ENCODE data around the gene MICU2. TPM values are rescaled to one million over a fixed set of nuclear protein-coding genes. Genes with fewer than 3 reads are reported as not detected.

Gene MICU2
- total and polyA plus RNA-seq, 2 experiments from 2014 or later = 51.0 to 122 TPM

DNA sequence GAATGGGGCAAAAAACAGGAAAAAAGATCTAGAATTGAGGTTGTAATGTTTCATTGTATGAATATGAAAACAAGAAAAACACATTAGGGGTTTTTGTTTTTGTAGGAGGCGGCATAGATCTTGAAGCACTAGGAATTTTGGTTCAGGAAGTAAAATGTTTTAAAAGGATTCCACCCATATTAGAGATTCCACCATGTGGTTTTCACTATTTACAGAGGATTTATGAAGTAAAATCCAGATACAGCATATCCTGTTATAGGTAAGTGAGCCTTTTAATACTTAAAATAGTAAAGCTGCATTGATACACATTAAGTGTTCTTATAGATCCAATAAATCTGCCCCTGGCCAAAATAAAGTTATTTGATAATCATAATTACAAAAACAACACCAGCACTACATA is 61.4 kb downstream of the MICU2 start:
- ATAC-seq (no peak), DNase-seq (ENCODE audit: low spot score) (no peak)
- Mint-ChIP-seq H3K4me1 (peaks cover 3% of the 10 kb centered on the region; the same call in 2 of the 3 replicates), H3K27me3 (ENCODE audit: insufficient read depth, low read depth, poor library complexity) (peaks cover 4% of the 10 kb centered on the region), H3K27ac (peak overlapping the region; percentile 33; the same call in 1 of the 2 replicates), H3K9me3 (no peaks in the 10 kb centered on the region), H3K36me3 (ENCODE audit: low read depth) (peaks cover 12% of the 10 kb centered on the region; the same call in 2 of the 3 replicates), H3K4me3 (no peak overlapping the region)
- H3K4me2 ChIP-seq = no peak overlapping the region
- H2AFZ ChIP-seq = no peak overlapping the region
- peaks cover 5% of the 10 kb centered on the region; the same call in 1 of the 2 replicates for H4K20me1 ChIP-seq (replicated peaks; ENCODE audit: insufficient read depth)
- no peaks in the 10 kb centered on the region for H3K4me1 ChIP-seq (ENCODE audit: insufficient read depth)
- H3K27ac ChIP-seq (ENCODE audit: low read depth) = no peak overlapping the region
- H3K9me2 ChIP-seq (ENCODE audit: insufficient read depth) = no peaks in the 10 kb centered on the region
- peaks cover 18% of the 10 kb centered on the region for H3K79me2 ChIP-seq (replicated peaks; ENCODE audit: insufficient read depth)
- TF ChIP-seq, protein P1, sequence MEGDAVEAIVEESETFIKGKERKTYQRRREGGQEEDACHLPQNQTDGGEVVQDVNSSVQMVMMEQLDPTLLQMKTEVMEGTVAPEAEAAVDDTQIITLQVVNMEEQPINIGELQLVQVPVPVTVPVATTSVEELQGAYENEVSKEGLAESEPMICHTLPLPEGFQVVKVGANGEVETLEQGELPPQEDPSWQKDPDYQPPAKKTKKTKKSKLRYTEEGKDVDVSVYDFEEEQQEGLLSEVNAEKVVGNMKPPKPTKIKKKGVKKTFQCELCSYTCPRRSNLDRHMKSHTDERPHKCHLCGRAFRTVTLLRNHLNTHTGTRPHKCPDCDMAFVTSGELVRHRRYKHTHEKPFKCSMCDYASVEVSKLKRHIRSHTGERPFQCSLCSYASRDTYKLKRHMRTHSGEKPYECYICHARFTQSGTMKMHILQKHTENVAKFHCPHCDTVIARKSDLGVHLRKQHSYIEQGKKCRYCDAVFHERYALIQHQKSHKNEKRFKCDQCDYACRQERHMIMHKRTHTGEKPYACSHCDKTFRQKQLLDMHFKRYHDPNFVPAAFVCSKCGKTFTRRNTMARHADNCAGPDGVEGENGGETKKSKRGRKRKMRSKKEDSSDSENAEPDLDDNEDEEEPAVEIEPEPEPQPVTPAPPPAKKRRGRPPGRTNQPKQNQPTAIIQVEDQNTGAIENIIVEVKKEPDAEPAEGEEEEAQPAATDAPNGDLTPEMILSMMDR (conservative IDR thresholded peaks at IDR 0.05; ENCODE audit: low read depth in 2 of 2) = no peak
- TF ChIP-seq ZNF462 (CRISPR knock-in tag; IDR thresholded peaks at IDR 0.05) = no peak
- no peak for TF ChIP-seq POLR2AphosphoS5 (IDR thresholded peaks at IDR 0.05; ENCODE audit: low read depth)
- no peak for TF ChIP-seq STAT1 (IDR thresholded peaks at IDR 0.05; ENCODE audit: unreplicated experiment)
- TF ChIP-seq CREB1 (CRISPR knock-in tag; IDR thresholded peaks at IDR 0.05; ENCODE audit: low read depth) = no peak
- TF ChIP-seq, protein P2, sequence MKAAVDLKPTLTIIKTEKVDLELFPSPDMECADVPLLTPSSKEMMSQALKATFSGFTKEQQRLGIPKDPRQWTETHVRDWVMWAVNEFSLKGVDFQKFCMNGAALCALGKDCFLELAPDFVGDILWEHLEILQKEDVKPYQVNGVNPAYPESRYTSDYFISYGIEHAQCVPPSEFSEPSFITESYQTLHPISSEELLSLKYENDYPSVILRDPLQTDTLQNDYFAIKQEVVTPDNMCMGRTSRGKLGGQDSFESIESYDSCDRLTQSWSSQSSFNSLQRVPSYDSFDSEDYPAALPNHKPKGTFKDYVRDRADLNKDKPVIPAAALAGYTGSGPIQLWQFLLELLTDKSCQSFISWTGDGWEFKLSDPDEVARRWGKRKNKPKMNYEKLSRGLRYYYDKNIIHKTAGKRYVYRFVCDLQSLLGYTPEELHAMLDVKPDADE (IDR thresholded peaks at IDR 0.05) = no peak
- no peaks in the 10 kb centered on the region for H3K36me3 ChIP-seq (ENCODE audit: insufficient read depth)
- H3K4me3 ChIP-seq = no peak overlapping the region
- no peaks in the 10 kb centered on the region for H3F3A ChIP-seq (replicated peaks; ENCODE audit: low read depth)
- H3K27me3 ChIP-seq (ENCODE audit: insufficient read depth) = no peaks in the 10 kb centered on the region

Measured in GM23338 (cell line).